HG03354 (cell line): ENCODE results near the gene LRP2.
"Not testable (repeated sequence)": the region's sequence is repeated elsewhere in the genome, so short reads cannot be mapped to it uniquely, and the experiment has no call there.

Source experiments
- ATAC-seq: cut with Tn5 transposase; IDR thresholded peaks from one replicate; pipeline ENCODE4 v1.9.1; 2021; ENCODE audit warnings: mild to moderate bottlenecking; ENCODE audit not compliant: unreplicated experiment, poor library complexity, severe bottlenecking

Gene LRP2

DNA sequence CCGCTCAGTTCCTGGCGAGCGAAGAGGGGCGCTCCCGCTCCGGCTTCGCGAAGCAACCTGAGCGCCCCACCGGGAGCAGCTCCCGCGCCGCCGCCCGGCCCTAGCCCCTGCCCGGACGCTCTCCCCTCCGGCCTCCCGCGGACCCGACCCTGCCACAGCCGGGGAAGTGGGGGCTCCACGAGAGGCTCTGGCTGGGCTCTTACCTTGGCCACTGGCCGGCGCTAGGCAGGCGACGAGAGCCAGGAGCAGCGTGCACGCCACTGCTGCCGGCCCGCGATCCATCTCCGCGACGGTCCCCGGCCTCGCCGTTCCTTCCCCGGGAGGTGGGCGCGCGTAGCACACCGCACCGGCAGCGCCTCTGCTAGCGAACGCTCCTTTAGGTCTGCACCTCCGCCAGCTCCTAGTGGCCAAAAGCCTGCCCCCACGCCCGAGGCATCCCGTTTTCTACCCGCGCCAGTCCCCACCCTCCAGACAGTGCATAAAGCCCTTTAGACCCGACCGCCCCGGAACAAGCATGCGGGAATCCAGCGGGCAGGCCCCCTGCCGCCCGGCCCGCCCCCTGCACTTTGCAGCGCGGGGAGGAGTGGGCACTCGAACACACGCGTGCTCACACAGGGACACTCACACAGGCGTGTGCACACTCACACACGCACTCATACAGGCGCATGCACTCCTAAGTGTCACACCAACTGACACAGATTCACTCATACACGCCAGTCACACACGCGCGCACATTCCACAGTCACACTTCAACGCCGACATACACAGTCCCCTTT is at the start of gene LRP2:
TSS of gene LRP2 (minus strand) at position 417 of the 776 bp plus-strand sequence. CDS start at position 282, 135 bp downstream.
- ATAC-seq, result no peak

DNA sequence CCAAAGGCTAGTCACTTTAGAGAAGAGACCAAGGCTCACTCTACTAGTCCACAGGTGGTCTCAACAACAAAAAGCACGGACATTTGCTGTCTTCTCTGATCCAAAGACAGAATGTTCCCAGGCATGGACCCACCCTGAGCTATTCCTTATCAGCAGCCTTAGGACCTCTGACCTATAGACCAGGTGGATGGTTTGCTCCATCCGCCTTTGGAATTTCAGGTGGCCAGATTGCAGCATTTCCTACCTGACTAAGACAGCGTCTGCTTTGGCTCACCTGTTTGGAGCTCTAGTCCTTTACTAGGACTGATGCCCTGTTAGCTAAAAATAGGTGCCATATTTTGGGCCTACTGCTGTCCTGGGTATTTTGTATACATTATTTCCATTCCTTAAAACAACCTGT is 44.6 kb upstream of the LRP2 start:
- no peak for ATAC-seq

- ATAC-seq, result not testable (repeated sequence)
Measured at GRCh38 chr2:169399491-169399890, 37.2 kb upstream of the LRP2 start.

DNA sequence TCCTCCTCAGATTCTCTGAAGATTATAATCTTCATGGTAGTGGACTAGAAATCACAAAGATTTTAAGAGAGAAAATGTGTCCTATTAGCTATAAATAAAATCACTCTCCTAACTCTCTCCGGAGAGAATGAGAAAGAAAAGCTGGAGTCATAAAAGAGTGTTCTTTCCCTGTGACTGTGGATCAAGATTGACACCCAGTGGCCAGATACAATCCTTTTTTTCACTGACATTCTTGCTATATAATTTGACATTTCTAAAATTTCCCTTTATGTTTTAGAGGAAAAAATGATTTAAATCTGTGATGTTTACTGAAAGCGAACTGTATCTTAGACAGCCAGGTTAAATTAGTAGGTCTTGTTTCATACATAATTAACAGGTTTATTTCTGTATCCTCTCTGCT is 35.4 kb upstream of the LRP2 start:
- no peak for ATAC-seq

- no peak for ATAC-seq
Measured at GRCh38 chr2:169395821-169396374, 33.6 kb upstream of the LRP2 start.

DNA sequence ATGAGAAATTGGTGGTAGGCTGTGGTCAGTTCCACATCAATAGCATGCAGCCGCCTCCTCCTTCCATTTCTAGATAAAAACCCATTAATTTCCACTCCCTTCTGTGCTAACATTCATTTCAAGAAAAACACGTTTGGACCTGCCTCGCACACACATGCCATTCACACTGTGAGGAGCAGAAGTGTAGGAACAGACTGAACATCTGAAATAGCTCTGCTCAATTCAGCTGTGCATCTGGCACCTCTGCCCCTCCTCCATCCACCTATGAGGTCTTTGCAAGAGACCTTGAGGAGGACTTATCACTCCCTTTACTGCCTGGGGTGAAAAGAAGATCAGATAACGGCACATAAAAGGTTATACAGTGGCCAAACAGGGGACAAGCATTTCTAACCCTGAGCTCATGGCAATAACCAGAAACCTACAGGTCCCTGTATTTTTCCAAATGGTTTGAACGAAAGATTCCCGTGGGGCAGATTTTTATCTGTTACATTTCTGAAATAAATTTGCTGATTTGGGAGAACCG is 30.8 kb upstream of the LRP2 start:
- no peak for ATAC-seq

GRCh38 chr2:169391236-169391635 is 28.9 kb upstream of the LRP2 start:
- no peak for ATAC-seq

DNA sequence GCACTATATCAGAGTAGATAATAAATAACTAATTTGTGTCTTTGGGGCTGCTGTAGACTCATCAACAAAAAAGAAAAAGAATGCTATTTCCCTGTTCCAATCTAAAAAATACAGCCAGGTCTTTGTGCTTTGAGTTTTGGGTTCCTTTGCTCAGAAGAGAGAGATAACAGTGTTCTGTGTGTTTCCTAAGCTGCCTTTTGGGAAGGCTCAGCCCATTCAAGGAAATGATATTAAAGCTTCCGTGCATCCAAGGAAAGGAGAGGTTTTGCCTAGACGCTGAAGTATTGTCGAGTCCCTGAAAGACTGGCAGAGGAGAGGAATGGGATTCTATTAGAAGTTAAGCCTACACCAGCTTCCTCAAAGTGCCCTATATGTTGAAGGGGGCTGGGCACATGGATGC is 25.8 kb upstream of the LRP2 start:
- no peak for ATAC-seq

DNA sequence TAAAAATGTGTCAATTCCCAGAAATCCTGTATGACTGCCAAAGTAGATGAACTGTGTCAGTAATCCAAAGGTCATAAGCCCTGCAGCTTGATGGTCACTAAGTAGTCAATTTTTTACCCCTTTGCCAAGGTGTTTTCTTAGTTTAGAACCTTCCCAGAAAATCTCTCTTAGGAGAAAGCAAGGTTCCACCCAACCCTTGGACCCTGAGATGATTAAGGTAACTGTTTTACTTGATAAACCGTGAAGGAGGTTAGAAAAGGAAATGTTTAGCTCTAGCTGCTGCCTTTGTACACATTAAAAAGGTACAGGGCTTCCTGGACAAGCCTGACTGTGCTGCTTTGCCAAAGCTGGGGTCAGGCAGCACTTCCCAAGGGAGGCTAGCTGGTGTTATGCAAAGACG is 24.4 kb upstream of the LRP2 start:
- no peak for ATAC-seq

- ATAC-seq, result no peak
Measured at GRCh38 chr2:169384816-169385215, 22.5 kb upstream of the LRP2 start.

GRCh38 chr2:169372561-169372960 is 10.2 kb upstream of the LRP2 start:
- ATAC-seq, result no peak

- ATAC-seq, result no peak
Measured at GRCh38 chr2:169366066-169366465, 3.7 kb upstream of the LRP2 start.

- ATAC-seq, result peak; percentile 60
Measured at GRCh38 chr2:169365029-169365480, 2.7 kb upstream of the LRP2 start.

- ATAC-seq, result no peak
Measured at GRCh38 chr2:169363560-169364150, 1.3 kb upstream of the LRP2 start.

- no peak for ATAC-seq
Measured at GRCh38 chr2:169362894-169363559, 693 bp upstream of the LRP2 start.

DNA sequence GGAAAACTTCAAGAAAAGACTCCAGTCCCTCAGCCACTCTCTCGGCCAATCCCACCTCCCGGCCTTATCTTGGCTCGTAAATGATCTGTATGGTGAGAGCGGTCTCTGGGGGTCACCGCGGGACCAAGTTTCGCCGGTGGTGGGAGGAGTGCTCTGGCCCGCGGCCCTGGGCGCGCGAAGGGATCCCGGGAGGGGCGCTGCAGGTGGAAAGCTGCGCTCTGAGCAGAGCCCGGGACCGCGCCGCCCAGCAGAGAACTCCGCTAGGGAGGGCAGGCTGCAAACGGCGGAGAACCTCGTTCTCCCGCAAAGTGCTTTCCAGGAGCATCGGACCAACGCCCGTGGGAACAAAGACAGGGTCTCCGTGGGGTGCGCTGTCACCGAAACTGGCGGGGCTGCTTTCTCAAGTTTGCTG is 622 bp downstream of the LRP2 start:
- no peak for ATAC-seq

- no peak for ATAC-seq
Measured at GRCh38 chr2:169360984-169361705, 1.2 kb downstream of the LRP2 start.

GRCh38 chr2:169358016-169358415 is 4.3 kb downstream of the LRP2 start:
- ATAC-seq, result no peak

DNA sequence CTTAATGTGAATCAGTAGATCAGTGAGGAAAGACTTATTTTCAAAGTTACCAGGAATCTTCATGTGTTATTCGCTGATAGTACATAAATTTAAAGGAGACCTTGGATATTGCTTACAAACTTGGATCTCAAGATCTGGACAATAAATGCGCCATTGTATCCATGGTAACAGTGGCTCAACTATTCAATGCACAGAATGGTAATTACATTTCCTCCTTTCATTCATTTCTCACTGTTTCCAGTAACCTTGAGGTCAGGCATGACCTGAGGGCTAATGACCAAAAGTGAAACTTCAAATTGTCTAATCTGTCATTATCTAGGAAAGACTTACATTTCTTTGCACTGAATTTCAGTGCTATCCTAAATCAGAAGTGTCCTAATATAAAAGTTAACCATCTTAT is 8.1 kb downstream of the LRP2 start:
- ATAC-seq, result peak; percentile 51

- no peak for ATAC-seq
Measured at GRCh38 chr2:169351725-169352124, 10.6 kb downstream of the LRP2 start.
